GM18502 (cell line): ENCODE measurements around the gene LRRC23.

ENCODE experiments used
- ATAC-seq: cut with Tn5 transposase; IDR thresholded peaks from one replicate; pipeline ENCODE4 v1.9.1; 2021; ENCODE audit warnings: mild to moderate bottlenecking; ENCODE audit not compliant: unreplicated experiment, poor library complexity

LRRC23 gene

GRCh38 chr12:6923851-6924250 is 19.2 kb downstream of the LRRC23 start:
- no peak for ATAC-seq

- no peak for ATAC-seq
These were observed 20.6 kb downstream of the LRRC23 start for GRCh38 chr12:6925239-6925539.

DNA sequence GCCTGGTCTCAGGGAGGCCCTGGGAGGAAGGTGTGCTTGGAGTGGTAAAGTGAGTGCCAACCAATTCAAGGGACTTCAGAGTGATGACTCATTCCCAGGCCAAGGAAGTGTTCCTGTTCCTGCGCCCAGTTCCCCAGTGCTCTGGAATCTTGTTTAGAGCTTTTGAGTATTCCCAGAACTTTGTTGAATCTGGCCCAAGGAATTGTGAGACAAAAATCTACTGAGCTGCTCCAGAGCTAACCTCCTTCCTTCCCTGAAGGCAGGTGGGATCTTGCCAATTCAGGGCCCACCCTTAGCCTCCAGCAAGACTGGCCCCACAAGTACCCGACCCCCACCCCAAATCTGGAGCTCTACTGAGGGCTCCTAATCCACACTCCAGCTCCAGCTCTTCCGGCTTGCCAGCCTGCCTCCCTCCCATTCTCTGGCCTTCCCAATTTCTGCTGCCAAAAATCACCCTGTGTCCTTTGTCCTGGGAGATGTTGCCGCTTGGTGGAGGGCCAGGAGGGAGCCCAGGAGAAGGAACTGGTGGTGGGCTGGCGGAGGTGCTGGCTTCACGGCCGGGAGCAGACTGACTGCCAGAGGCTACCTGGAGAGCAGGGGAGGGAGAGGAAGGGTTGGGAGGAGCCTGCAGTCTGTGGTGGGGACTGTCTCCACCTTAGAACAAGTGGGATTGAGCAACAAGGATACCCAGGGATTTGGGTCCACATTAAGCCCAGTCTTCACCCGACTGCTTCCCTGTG is 21.1 kb downstream of the LRRC23 start:
- ATAC-seq, result no peak

DNA sequence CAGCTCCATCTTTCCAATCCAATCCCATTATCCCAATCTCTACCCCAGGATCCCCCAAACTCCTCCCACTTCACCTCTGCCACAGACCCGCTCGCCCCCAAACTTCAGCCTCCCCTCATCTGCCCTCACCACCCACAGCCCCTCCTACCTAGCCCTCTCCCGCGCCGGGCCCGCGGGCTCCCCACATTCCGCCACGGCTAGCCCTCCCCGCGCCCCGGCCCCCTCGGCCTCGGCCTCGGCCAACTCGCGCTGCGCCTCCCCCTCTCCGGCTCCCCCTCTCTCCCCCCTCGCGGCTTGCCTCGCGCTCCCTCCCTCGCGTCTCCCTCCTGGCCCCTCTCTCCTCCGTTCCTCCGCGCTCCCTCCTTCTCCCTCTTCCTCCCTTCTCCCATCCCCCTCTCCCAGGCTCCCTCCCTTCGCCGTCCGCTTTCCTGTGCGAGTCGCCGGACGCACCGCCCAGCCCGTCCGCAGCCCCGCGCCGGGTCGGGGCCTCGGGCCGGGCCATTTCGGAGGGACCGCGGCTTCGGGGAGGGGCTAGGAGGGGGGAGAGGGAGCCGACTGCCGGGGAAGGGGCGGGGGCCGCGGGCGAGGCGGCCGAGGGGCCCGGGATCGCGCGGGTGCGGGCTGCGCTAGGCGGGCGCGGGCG is 22.9 kb downstream of the LRRC23 start, which contains the start of gene ATN1:
TSS of gene ATN1 (plus strand) at position 581 of the 643 bp plus-strand sequence. CDS start 6,043 bp downstream, outside the sequence.
- ATAC-seq, result no peak

DNA sequence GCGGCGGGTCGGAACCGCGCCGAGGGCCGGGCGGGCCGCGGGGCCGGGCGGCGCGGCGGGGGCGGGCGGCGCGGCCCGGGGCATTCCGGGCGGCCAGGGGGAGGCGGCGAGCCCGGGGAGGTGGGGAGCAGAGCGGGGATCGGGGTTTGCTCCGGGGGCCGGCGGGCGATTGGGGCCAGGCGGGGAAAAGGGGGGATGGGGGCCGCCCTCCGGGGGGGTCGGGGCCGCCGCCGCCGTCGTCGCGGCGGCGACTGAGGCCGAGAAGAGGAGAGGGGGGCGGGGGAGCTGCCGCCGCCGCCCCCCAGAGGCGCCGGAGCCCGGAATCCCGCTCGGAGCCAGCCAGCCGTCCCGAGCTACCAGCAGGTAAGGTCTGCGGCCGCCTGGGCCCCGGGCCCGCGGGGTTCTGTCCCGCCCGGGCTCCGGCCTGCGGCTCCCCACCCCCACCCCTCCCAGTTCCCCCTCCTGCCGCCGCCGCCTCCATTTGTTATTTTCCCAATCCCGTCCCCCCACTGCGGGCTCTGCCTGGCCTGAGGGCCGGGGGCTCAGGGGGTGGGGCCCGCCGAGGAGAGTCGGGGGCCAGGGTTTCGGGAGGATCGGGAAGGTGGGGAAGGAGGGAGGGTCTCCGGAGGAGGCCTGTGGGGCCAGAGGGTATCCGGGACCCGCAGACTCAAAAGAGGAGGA is 23.5 kb downstream of the LRRC23 start:
- ATAC-seq, result no peak

DNA sequence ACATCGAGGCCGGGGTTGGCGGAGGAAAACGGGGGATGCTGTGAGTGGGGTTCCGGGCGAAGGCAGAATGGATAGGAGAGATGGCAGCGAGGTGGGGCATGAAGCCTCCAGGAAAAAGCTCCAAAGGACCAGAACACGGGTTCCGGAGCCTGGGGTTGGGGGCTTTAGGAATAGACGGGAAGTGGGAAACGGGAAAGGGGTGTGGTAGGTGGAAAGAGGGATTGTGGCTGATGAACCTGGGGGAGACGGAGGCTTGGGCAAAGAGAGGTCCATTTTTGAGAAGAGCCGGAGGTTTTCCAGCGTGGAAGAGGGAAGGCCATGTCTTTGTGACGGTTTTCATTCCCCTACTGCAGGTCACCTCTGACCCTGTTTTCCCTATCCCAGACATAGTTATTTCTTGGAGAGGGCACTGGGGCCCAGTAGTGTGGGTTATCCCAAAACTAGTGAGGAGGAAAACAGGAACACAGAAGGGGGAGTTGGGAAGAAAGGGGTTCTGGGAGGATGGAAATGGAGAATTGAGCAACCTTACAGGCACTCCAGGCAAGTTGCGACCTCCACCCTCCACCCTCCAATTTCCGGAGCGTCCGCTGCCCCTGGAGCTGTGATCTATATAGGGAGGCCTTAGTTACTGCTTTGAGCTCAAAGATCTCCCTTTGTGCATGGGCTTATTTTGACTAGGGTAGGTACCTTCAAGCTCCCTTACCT is 24.2 kb downstream of the LRRC23 start:
- ATAC-seq, result no peak

GRCh38 chr12:6929466-6930452 is 25.1 kb downstream of the LRRC23 start:
- no peak for ATAC-seq

GRCh38 chr12:6932766-6933165 is 28.1 kb downstream of the LRRC23 start:
- no peak for ATAC-seq

DNA sequence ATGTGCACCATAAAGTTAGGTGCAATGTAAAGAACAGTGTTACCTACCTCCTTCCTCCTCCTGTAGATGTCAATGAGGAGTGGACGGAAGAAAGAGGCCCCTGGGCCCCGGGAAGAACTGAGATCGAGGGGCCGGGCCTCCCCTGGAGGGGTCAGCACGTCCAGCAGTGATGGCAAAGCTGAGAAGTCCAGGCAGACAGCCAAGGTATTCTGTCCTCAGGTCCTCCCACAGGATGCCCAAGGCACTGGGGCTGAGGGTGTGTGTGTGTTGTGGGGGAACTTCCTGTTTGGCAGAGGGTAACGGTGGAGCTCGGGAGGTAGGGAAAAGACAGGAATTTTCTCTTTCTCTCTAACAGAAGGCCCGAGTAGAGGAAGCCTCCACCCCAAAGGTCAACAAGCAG is 29.5 kb downstream of the LRRC23 start:
- ATAC-seq, result no peak

DNA sequence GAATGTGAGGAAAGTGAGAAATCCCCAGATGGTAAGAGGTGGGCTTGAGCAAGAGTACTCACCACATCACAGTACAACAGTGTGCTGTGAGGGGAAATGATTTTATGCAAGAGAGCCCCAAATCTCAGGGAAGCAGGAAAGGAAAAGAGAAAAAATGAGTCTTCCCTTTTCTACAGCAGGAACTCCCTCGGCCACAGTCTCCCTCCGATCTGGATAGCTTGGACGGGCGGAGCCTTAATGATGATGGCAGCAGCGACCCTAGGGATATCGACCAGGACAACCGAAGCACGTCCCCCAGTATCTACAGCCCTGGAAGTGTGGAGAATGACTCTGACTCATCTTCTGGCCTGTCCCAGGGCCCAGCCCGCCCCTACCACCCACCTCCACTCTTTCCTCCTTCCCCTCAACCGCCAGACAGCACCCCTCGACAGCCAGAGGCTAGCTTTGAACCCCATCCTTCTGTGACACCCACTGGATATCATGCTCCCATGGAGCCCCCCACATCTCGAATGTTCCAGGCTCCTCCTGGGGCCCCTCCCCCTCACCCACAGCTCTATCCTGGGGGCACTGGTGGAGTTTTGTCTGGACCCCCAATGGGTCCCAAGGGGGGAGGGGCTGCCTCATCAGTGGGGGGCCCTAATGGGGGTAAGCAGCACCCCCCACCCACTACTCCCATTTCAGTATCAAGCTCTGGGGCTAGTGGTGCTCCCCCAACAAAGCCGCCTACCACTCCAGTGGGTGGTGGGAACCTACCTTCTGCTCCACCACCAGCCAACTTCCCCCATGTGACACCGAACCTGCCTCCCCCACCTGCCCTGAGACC is 31.0 kb downstream of the LRRC23 start:
- ATAC-seq, result no peak

- ATAC-seq, result no peak
These were observed 31.6 kb downstream of the LRRC23 start for GRCh38 chr12:6936194-6936635.

DNA sequence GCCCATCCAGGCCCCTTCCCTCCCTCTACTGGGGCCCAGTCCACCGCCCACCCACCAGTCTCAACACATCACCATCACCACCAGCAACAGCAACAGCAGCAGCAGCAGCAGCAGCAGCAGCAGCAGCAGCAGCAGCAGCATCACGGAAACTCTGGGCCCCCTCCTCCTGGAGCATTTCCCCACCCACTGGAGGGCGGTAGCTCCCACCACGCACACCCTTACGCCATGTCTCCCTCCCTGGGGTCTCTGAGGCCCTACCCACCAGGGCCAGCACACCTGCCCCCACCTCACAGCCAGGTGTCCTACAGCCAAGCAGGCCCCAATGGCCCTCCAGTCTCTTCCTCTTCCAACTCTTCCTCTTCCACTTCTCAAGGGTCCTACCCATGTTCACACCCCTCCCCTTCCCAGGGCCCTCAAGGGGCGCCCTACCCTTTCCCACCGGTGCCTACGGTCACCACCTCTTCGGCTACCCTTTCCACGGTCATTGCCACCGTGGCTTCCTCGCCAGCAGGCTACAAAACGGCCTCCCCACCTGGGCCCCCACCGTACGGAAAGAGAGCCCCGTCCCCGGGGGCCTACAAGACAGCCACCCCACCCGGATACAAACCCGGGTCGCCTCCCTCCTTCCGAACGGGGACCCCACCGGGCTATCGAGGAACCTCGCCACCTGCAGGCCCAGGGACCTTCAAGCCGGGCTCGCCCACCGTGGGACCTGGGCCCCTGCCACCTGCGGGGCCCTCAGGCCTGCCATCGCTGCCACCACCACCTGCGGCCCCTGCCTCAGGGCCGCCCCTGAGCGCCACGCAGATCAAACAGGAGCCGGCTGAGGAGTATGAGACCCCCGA is 32.2 kb downstream of the LRRC23 start:
- no peak for ATAC-seq

- peak; percentile 88 for ATAC-seq
These were observed 33.1 kb downstream of the LRRC23 start for GRCh38 chr12:6937481-6938352.

- ATAC-seq, result no peak
These were observed 34.0 kb downstream of the LRRC23 start for GRCh38 chr12:6938353-6939190.

GRCh38 chr12:6939191-6939540 is 34.5 kb downstream of the LRRC23 start:
- no peak for ATAC-seq

DNA sequence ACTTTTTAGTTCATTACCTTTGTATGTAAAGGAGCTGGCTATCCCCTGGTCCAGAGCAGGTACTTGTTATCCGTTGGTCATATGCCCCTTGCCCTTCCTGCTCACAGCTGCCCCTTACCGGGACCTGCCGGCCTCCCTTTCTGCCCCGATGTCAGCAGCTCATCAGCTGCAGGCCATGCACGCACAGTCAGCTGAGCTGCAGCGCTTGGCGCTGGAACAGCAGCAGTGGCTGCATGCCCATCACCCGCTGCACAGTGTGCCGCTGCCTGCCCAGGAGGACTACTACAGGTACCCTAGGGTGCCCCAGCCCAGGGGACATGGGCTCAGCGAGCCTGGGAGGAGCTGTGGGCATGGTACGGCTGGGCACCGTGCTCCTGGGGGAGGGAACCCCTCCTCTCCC is 36.6 kb downstream of the LRRC23 start:
- no peak for ATAC-seq
